ENCODE measurements around the gene ADM. TPM values are rescaled to one million over a fixed set of nuclear protein-coding genes. Genes with fewer than 3 reads are reported as not detected.

ADM gene
- total RNA-seq (2022; extraction: Qiagen RNA extraction; ENCODE audit: low read depth), result 65.3 to 131 TPM (median 73.6 TPM) in 5 replicates

GRCh38 chr11:10304495-10305261 is at the start of gene ADM:
TSS of gene ADM (plus strand) at chr11:10305073. CDS start at chr11:10305701, 628 bp downstream.

DNA sequence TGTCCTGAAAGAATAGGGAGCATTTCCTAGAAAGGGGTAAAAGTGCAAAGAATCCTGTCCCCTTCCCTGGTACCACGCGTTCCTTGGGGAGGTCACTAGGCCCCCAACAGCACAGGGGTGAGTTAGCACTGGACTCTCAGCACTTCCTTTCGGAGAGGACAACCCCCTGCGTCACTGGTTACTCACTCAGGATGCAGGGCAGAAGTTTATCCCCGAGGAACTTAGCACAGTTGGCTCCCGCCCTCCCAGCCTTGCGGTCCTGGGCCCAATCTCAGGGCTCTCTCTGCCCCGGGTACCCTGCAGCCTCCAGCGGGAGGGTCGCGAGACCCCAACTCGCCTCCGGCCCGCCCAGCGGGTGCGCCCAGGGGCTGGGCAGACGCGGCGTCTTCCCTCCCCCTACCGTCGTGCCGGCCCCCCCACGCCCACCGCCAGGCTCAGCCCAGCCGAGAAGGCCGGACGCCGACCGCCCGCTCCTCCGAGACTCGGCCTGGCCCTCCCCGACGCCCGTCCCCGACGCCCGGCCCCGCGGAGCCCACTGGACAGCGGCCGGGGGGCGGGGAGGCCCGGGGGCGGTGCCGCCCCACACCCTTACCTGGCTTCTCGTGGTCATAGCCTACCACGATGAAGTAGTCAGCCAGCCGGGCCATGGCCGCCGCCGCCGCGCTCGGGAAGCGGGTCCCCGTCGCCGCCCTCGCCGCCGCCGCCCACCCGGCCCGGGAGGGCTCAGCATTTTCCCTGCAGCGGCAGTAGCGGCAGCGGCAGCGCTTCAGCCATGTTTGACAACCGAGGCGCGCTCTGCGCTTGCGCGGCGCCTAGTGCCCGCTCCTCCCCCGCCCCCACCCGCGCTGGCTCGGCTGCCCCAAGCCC is 11.2 kb upstream of the ADM start, which contains the start of gene SBF2:
TSS of gene SBF2 (minus strand) at position 797 of the 867 bp plus-strand sequence. CDS start at position 647, 150 bp downstream.

Other genes with a start within 250 kb of the ADM start
- gene SBF2, start 10.9 kb upstream of the ADM start, total RNA-seq (2022; extraction: Qiagen RNA extraction; ENCODE audit: low read depth), result 12.6 to 16.0 TPM (median 15.6 TPM) in 5 replicates
- gene AMPD3, start 150.2 kb downstream of the ADM start, total RNA-seq (2022; extraction: Qiagen RNA extraction; ENCODE audit: low read depth), result 8.5 to 11.1 TPM (median 9.1 TPM) in 5 replicates
- 17.8 to 25.8 TPM (median 23.4 TPM) in 5 replicates for gene RNF141, start 236.1 kb downstream of the ADM start, total RNA-seq (2022; extraction: Qiagen RNA extraction; ENCODE audit: low read depth)

Data from A549 treated with DMSO at 1 μM for 4 hours (cell line).